Mesendoderm (in vitro differentiated cells): ENCODE measurements around the gene CCL22.

Source experiments
- DNase-seq: peaks from one replicate; pipeline ENCODE4 v3.0.0; 2013
- H2AK5ac ChIP-seq: 2 replicates; pipeline ENCODE4 v1.6.1; 2013; ENCODE audit warnings: low read length, inconsistent platforms
- H2BK120ac ChIP-seq: 2 replicates; pipeline ENCODE4 v1.6.1; 2013; ENCODE audit warnings: low read depth, mild to moderate bottlenecking, low read length, moderate library complexity, mixed read lengths
- H2BK15ac ChIP-seq: replicated peaks from 2 replicates; pipeline ENCODE4 v1.6.1; 2013; ENCODE audit warnings: low read depth, mild to moderate bottlenecking, moderate library complexity
- H2BK5ac ChIP-seq: 2 replicates; pipeline ENCODE4 v1.6.1; 2013; ENCODE audit warnings: low read length, inconsistent platforms
- H3K18ac ChIP-seq: 2 replicates; pipeline ENCODE4 v1.6.1; 2013; ENCODE audit warnings: mild to moderate bottlenecking, low read length, mixed read lengths
- H3K23ac ChIP-seq: one replicate; pipeline ENCODE4 v1.6.1; 2013; ENCODE audit warnings: low read length
- H3K27ac ChIP-seq: 2 replicates; pipeline ENCODE4 v1.5.1; 2013; ENCODE audit warnings: low read depth, mild to moderate bottlenecking, inconsistent platforms, low read length, moderate library complexity
- H3K27me3 ChIP-seq: 2 replicates; pipeline ENCODE4 v1.6.1; 2013; ENCODE audit warnings: low read length, control low read depth, mild to moderate bottlenecking, inconsistent platforms; ENCODE audit not compliant: insufficient read depth, poor library complexity
- H3K36me3 ChIP-seq: 2 replicates; pipeline ENCODE4 v1.6.1; 2013; ENCODE audit warnings: low read length, inconsistent platforms; ENCODE audit not compliant: control insufficient read depth, insufficient read depth
- H3K4ac ChIP-seq: one replicate; pipeline ENCODE4 v1.6.1; 2013; ENCODE audit warnings: low read depth, mild to moderate bottlenecking, low read length, moderate library complexity
- H3K4me1 ChIP-seq: 2 replicates; pipeline ENCODE4 v1.6.1; 2013; ENCODE audit warnings: low read depth, low read length, inconsistent platforms; ENCODE audit not compliant: control insufficient read depth
- H3K4me2 ChIP-seq: 2 replicates; pipeline ENCODE4 v1.6.1; 2013; ENCODE audit warnings: low read length
- H3K4me3 ChIP-seq: 2 replicates; pipeline ENCODE4 v1.5.1; 2013; ENCODE audit warnings: mild to moderate bottlenecking, low read length
- H3K56ac ChIP-seq: one replicate; pipeline ENCODE4 v1.6.1; 2013; ENCODE audit warnings: low read length
- H3K79me1 ChIP-seq: 2 replicates; pipeline ENCODE4 v1.6.1; 2013; ENCODE audit warnings: low read length, inconsistent platforms
- H3K79me2 ChIP-seq: 2 replicates; pipeline ENCODE4 v1.6.1; 2013; ENCODE audit warnings: mild to moderate bottlenecking, low read length; ENCODE audit not compliant: control insufficient read depth, insufficient read depth
- H3K9ac ChIP-seq: 2 replicates; pipeline ENCODE4 v1.6.1; 2013; ENCODE audit warnings: low read length, inconsistent platforms
- H4K5ac ChIP-seq: one replicate; pipeline ENCODE4 v1.6.1; 2013; ENCODE audit warnings: low read length
- H4K8ac ChIP-seq: one replicate; pipeline ENCODE4 v1.6.1; 2013; ENCODE audit warnings: low read depth, mild to moderate bottlenecking, control low read depth, low read length, moderate library complexity
- WGBS: extraction: QIAGEN DNeasy Blood & Tissue Kit; methylation state at CpG from one replicate; pipeline ENCODE4 v1.1.7; 2013; ENCODE audit warnings: low lambda C conversion rate, missing lambda C conversion rate; ENCODE audit not compliant: insufficient coverage; ENCODE audit errors: extremely low coverage; 5-methylcytosine and 5-hydroxymethylcytosine counted together

CCL22 gene

GRCh38 chr16:57401943-57402640 lies 43.5 kb downstream of the CCL22 start:
- WGBS, result no CpG with 5 or more reads among the region's 7 CpGs
- no peaks in the 10 kb centered on the region for H3K36me3 ChIP-seq
- H4K5ac ChIP-seq, result no peak overlapping the region
- no peak for DNase-seq
- H3K4ac ChIP-seq, result no peak overlapping the region
- no peak overlapping the region for H3K23ac ChIP-seq
- no peak overlapping the region for H2AK5ac ChIP-seq
- H4K8ac ChIP-seq, result no peak overlapping the region
- H3K4me2 ChIP-seq, result no peak overlapping the region
- no peak overlapping the region for H3K56ac ChIP-seq
- H3K27ac ChIP-seq, result no peak overlapping the region
- H3K4me3 ChIP-seq, result no peak overlapping the region
- no peaks in the 10 kb centered on the region for H3K27me3 ChIP-seq
- H2BK5ac ChIP-seq, result no peak overlapping the region
- no peak overlapping the region for H3K9ac ChIP-seq
- H2BK120ac ChIP-seq, result no peak overlapping the region
- no peaks in the 10 kb centered on the region for H3K79me1 ChIP-seq
- no peaks in the 10 kb centered on the region for H3K4me1 ChIP-seq
- H3K79me2 ChIP-seq, result no peaks in the 10 kb centered on the region
- H3K18ac ChIP-seq, result no peak overlapping the region
- H2BK15ac ChIP-seq, result no peak overlapping the region

GRCh38 chr16:57403965-57404817 lies 45.6 kb downstream of the CCL22 start, which contains the start of gene CCL17:
Gene CCL17 (plus strand): TSS chr16:57404767. CDS start chr16:57413933, 9,166 bp downstream.
- Histone ChIP-seq H2BK15ac (no peak within 1 kb of the TSS), H3K23ac (no peak within 1 kb of the TSS), H3K27me3 (no peaks in the 10 kb centered on the region), H2AK5ac (no peak within 1 kb of the TSS), H3K79me1 (no peaks in the 10 kb centered on the region), H3K4me1 (no peaks in the 10 kb centered on the region), H3K56ac (no peak within 1 kb of the TSS), H3K9ac (no peak within 1 kb of the TSS), H3K18ac (no peak within 1 kb of the TSS), H3K4me2 (no peak within 1 kb of the TSS), H2BK5ac (no peak within 1 kb of the TSS), H3K4ac (no peak within 1 kb of the TSS), H3K79me2 (no peaks in the 10 kb centered on the region), H4K5ac (no peak within 1 kb of the TSS), H2BK120ac (no peak within 1 kb of the TSS), H3K4me3 (no peak within 1 kb of the TSS), H3K36me3 (no peaks in the 10 kb centered on the region), H4K8ac (no peak within 1 kb of the TSS), H3K27ac (no peak within 1 kb of the TSS)
- DNase-seq, result no peak
- no CpG with 5 or more reads among the region's 17 CpGs for WGBS

- Histone ChIP-seq H4K5ac (no peak overlapping the region), H2BK15ac (no peak overlapping the region), H2AK5ac (no peak overlapping the region), H3K4me3 (no peak overlapping the region), H4K8ac (no peak overlapping the region), H3K79me2 (no peaks in the 10 kb centered on the region), H3K79me1 (no peaks in the 10 kb centered on the region), H3K18ac (no peak overlapping the region), H3K9ac (no peak overlapping the region), H3K56ac (no peak overlapping the region), H3K4me2 (no peak overlapping the region), H3K23ac (no peak overlapping the region), H2BK120ac (no peak overlapping the region), H2BK5ac (no peak overlapping the region), H3K27ac (no peak overlapping the region), H3K4me1 (no peaks in the 10 kb centered on the region), H3K4ac (no peak overlapping the region), H3K36me3 (no peaks in the 10 kb centered on the region), H3K27me3 (no peaks in the 10 kb centered on the region)
- no CpG with 5 or more reads among the region's 3 CpGs for WGBS
- DNase-seq, result no peak
Observed at GRCh38 chr16:57405097-57405496, 46.5 kb downstream of the CCL22 start.

- H4K5ac ChIP-seq, result no peak overlapping the region
- DNase-seq, result no peak
- H2BK5ac ChIP-seq, result no peak overlapping the region
- no peak overlapping the region for H2BK120ac ChIP-seq
- no peak overlapping the region for H3K4me2 ChIP-seq
- no CpG with 5 or more reads among the region's 2 CpGs for WGBS
- H3K23ac ChIP-seq, result no peak overlapping the region
- H4K8ac ChIP-seq, result no peak overlapping the region
- no peaks in the 10 kb centered on the region for H3K27me3 ChIP-seq
- no peak overlapping the region for H3K56ac ChIP-seq
- H3K9ac ChIP-seq, result no peak overlapping the region
- no peak overlapping the region for H3K27ac ChIP-seq
- no peaks in the 10 kb centered on the region for H3K4me1 ChIP-seq
- no peak overlapping the region for H3K4ac ChIP-seq
- H2AK5ac ChIP-seq, result no peak overlapping the region
- no peaks in the 10 kb centered on the region for H3K79me2 ChIP-seq
- no peaks in the 10 kb centered on the region for H3K36me3 ChIP-seq
- no peak overlapping the region for H2BK15ac ChIP-seq
- H3K4me3 ChIP-seq, result no peak overlapping the region
- H3K18ac ChIP-seq, result no peak overlapping the region
- H3K79me1 ChIP-seq, result no peaks in the 10 kb centered on the region
Observed at GRCh38 chr16:57406881-57407280, 48.3 kb downstream of the CCL22 start.

- Histone ChIP-seq H3K36me3 (no peaks in the 10 kb centered on the region), H2BK120ac (no peak overlapping the region), H2BK15ac (no peak overlapping the region), H4K8ac (no peak overlapping the region), H3K9ac (no peak overlapping the region), H3K56ac (no peak overlapping the region), H2BK5ac (no peak overlapping the region), H3K4me1 (no peaks in the 10 kb centered on the region), H3K79me2 (no peaks in the 10 kb centered on the region), H3K23ac (no peak overlapping the region), H3K4me3 (no peak overlapping the region), H4K5ac (no peak overlapping the region), H3K27me3 (no peaks in the 10 kb centered on the region), H2AK5ac (no peak overlapping the region), H3K79me1 (no peaks in the 10 kb centered on the region), H3K4ac (no peak overlapping the region), H3K4me2 (no peak overlapping the region), H3K27ac (no peak overlapping the region), H3K18ac (no peak overlapping the region)
- DNase-seq, result no peak
- WGBS, result 100% methylated on average over 4 of the region's 5 CpGs
Observed at GRCh38 chr16:57407521-57408353, 49.2 kb downstream of the CCL22 start.
